GM23248 (cell line): ENCODE data around the gene NOTCH3. TPM values are rescaled to one million over a fixed set of nuclear protein-coding genes. Genes with fewer than 3 reads are reported as not detected.
A peak's percentile ranks its signal among the peaks of the same experiment; 100 is the strongest.

Experiments
- DNase-seq: peaks from one replicate; pipeline ENCODE4 v3.0.0-alpha.2; 2015
- H2AFZ ChIP-seq: fragments of 200-600 bp; sonication (generic); 2 replicates; pipeline ENCODE4 v1.6.1; 2016; ENCODE audit warnings: antibody characterized with exemption
- H3F3A ChIP-seq: fragments of 200-600 bp; sonication (generic); 2 replicates; pipeline ENCODE4 v1.6.1; 2016; ENCODE audit warnings: mild to moderate bottlenecking, antibody characterized with exemption, mixed run types; ENCODE audit not compliant: insufficient read depth
- H3K27ac ChIP-seq: fragments of 200-600 bp; sonication (generic); 2 replicates; pipeline ENCODE4 v1.5.1; 2016; ENCODE audit warnings: mild to moderate bottlenecking
- H3K27me3 ChIP-seq: fragments of 200-600 bp; sonication (generic); replicated peaks from 2 replicates; pipeline ENCODE4 v1.6.1; 2016; ENCODE audit warnings: mild to moderate bottlenecking; ENCODE audit not compliant: insufficient read depth
- H3K36me3 ChIP-seq: fragments of 200-600 bp; sonication (generic); 2 replicates; pipeline ENCODE4 v1.6.1; 2016; ENCODE audit warnings: low read depth, mild to moderate bottlenecking
- H3K4me1 ChIP-seq: fragments of 200-600 bp; sonication (generic); 2 replicates; pipeline ENCODE4 v1.6.1; 2016; ENCODE audit warnings: mild to moderate bottlenecking; ENCODE audit not compliant: insufficient read depth
- H3K4me2 ChIP-seq: fragments of 200-600 bp; sonication (generic); one replicate; pipeline ENCODE4 v1.6.1; 2016; ENCODE audit warnings: mild to moderate bottlenecking; ENCODE audit not compliant: unreplicated experiment
- H3K4me3 ChIP-seq: fragments of 200-600 bp; sonication (generic); 2 replicates; pipeline ENCODE4 v1.5.1; 2016; ENCODE audit warnings: mild to moderate bottlenecking
- H3K79me2 ChIP-seq: fragments of 200-600 bp; sonication (generic); 2 replicates; pipeline ENCODE4 v1.6.1; 2016; ENCODE audit warnings: mild to moderate bottlenecking; ENCODE audit not compliant: insufficient read depth
- H3K9ac ChIP-seq: fragments of 200-600 bp; sonication (generic); 2 replicates; pipeline ENCODE4 v1.6.1; 2016; ENCODE audit warnings: mild to moderate bottlenecking
- H3K9me2 ChIP-seq: fragments of 200-600 bp; sonication (generic); 2 replicates; pipeline ENCODE4 v1.6.1; 2016; ENCODE audit warnings: mixed run types, mild to moderate bottlenecking, moderate library complexity; ENCODE audit not compliant: insufficient read depth
- H3K9me3 ChIP-seq: fragments of 200-600 bp; sonication (generic); one replicate; pipeline ENCODE4 v1.6.1; 2017; ENCODE audit warnings: low read depth
- H4K20me1 ChIP-seq: fragments of 200-600 bp; sonication (generic); 2 replicates; pipeline ENCODE4 v1.6.0; 2016; ENCODE audit not compliant: insufficient read depth
- EZH2 ChIP-seq: fragments of 200-600 bp; sonication (generic); IDR thresholded peaks from 2 replicates; pipeline ENCODE4 v1.6.1; 2018; ENCODE audit warnings: antibody characterized with exemption, mild to moderate bottlenecking; ENCODE audit not compliant: insufficient read depth, poor library complexity, severe bottlenecking
- EZH2phosphoT487 ChIP-seq: fragments of 200-600 bp; sonication (generic); IDR thresholded peaks from 2 replicates; pipeline ENCODE4 v1.6.1; 2018; ENCODE audit warnings: antibody characterized with exemption, moderate library complexity, mild to moderate bottlenecking, low read depth; ENCODE audit not compliant: insufficient read depth
- WGBS, 2 experiments: methylation state at CpG; one replicate each; pipeline ENCODE4 v1.1.6; 2015 to 2017; ENCODE audit warnings: low lambda C conversion rate in 2 of 2, low coverage in 1 of 2; ENCODE audit errors: missing lambda C conversion rate in 2 of 2; 5-methylcytosine and 5-hydroxymethylcytosine counted together
- in situ Hi-C: fragments of 300-500 bp; cut with MboI; formaldehyde crosslinking; loops from 2 replicates; pipeline ENCODE4 v1.15.0; 2020
- polyA plus RNA-seq: library from polyadenylated mRNA; unstranded; fragments of >200 nt; fragmentation: Nextera tagmentation; extraction: Ambion mirVana; gene quantifications from 2 replicates; pipeline ENCODE4 v1.2.1, GENCODE V29; 2016
- total RNA-seq: library from RNA; depleted of rRNA; stranded (reverse); fragments of >200 nt; shearing (Covaris generic); gene quantifications from 2 replicates; pipeline ENCODE4 v1.2.3, GENCODE V29; 2014

Gene NOTCH3
- total and polyA plus RNA-seq, 2 experiments from 2014 or later = 16.0 to 66.9 TPM

GRCh38 chr19:15137777-15138176, 63.0 kb downstream of the NOTCH3 start:
- H3K4me2 ChIP-seq = no peak overlapping the region
- no peaks in the 10 kb centered on the region for H3K36me3 ChIP-seq
- no peak for TF ChIP-seq EZH2
- no peak for TF ChIP-seq EZH2phosphoT487
- H3K9me3 ChIP-seq = no peaks in the 10 kb centered on the region
- no peaks in the 10 kb centered on the region for H4K20me1 ChIP-seq
- peak overlapping the region; percentile 66 for H2AFZ ChIP-seq
- H3K79me2 ChIP-seq = no peaks in the 10 kb centered on the region
- peak; percentile 71 for DNase-seq
- H3K27ac ChIP-seq = peak overlapping the region; percentile 52
- H3F3A ChIP-seq = peaks cover 16% of the 10 kb centered on the region; the same call in 1 of the 2 replicates
- no peaks in the 10 kb centered on the region for H3K27me3 ChIP-seq
- in situ Hi-C loops = no loop called here
- no peak overlapping the region for H3K9ac ChIP-seq
- H3K4me1 ChIP-seq = no peaks in the 10 kb centered on the region
- no peak overlapping the region for H3K4me3 ChIP-seq
- no peaks in the 10 kb centered on the region for H3K9me2 ChIP-seq

- Histone ChIP-seq H4K20me1 (no peaks in the 10 kb centered on the region), H3K36me3 (no peaks in the 10 kb centered on the region), H3K27ac (no peak overlapping the region), H3F3A (peaks cover 16% of the 10 kb centered on the region; the same call in 1 of the 2 replicates), H3K79me2 (no peaks in the 10 kb centered on the region), H2AFZ (no peak overlapping the region), H3K4me3 (no peak overlapping the region), H3K4me1 (no peaks in the 10 kb centered on the region), H3K9me3 (no peaks in the 10 kb centered on the region), H3K4me2 (no peak overlapping the region), H3K9ac (no peak overlapping the region), H3K27me3 (no peaks in the 10 kb centered on the region), H3K9me2 (no peaks in the 10 kb centered on the region)
- in situ Hi-C loops = no loop called here
- no peak for TF ChIP-seq EZH2
- TF ChIP-seq EZH2phosphoT487 = no peak
- DNase-seq = peak; percentile 28
- WGBS, 2 experiments = 17 to 22% methylated on average over 2 of the region's 2 CpGs
These were observed 64.4 kb downstream of the NOTCH3 start for GRCh38 chr19:15136234-15136954.

GRCh38 chr19:15129856-15130585, 70.8 kb downstream of the NOTCH3 start:
- 23% methylated on average over 16 of the region's 16 CpGs for WGBS, 2 experiments
- in situ Hi-C loops = no loop called here
- Histone ChIP-seq H3K27me3 (no peaks in the 10 kb centered on the region), H3K9me2 (no peaks in the 10 kb centered on the region), H3K4me1 (0 out of 2 replicates have a peak, but pooled peaks cover 5% of the 10 kb centered on the region), H2AFZ (peak overlapping the region; percentile 53; the same call in 1 of the 2 replicates), H3K4me2 (no peak overlapping the region), H3F3A (peaks cover 7% of the 10 kb centered on the region; the same call in 1 of the 2 replicates), H3K79me2 (0 out of 2 replicates have a peak, but pooled peaks cover 3% of the 10 kb centered on the region), H3K9ac (no peak overlapping the region), H3K27ac (no peak overlapping the region), H3K9me3 (no peaks in the 10 kb centered on the region), H3K4me3 (no peak overlapping the region), H4K20me1 (no peaks in the 10 kb centered on the region), H3K36me3 (no peaks in the 10 kb centered on the region)
- DNase-seq = no peak
- TF ChIP-seq EZH2phosphoT487 = no peak
- TF ChIP-seq EZH2 = no peak

- H3K79me2 ChIP-seq = peaks cover 21% of the 10 kb centered on the region
- no peak overlapping the region for H3K4me2 ChIP-seq
- H3K4me1 ChIP-seq = peaks cover 10% of the 10 kb centered on the region; the same call in 1 of the 2 replicates
- TF ChIP-seq EZH2 (no peak), EZH2phosphoT487 (no peak)
- DNase-seq = no peak
- 60 to 65% methylated on average over 6 of the region's 6 CpGs for WGBS, 2 experiments
- no peaks in the 10 kb centered on the region for H3K9me3 ChIP-seq
- no peak overlapping the region for H3K4me3 ChIP-seq
- H3F3A ChIP-seq = peaks cover 7% of the 10 kb centered on the region; the same call in 1 of the 2 replicates
- H3K36me3 ChIP-seq = no peaks in the 10 kb centered on the region
- H3K27ac ChIP-seq = no peak overlapping the region
- no peaks in the 10 kb centered on the region for H3K9me2 ChIP-seq
- no peaks in the 10 kb centered on the region for H3K27me3 ChIP-seq
- H3K9ac ChIP-seq = no peak overlapping the region
- H4K20me1 ChIP-seq = no peaks in the 10 kb centered on the region
- no peak overlapping the region for H2AFZ ChIP-seq
- in situ Hi-C loops = no loop called here
These were observed 72.5 kb downstream of the NOTCH3 start for GRCh38 chr19:15128162-15128770.
